HG03139 (cell line): ENCODE data around the gene DYNAP.

Source experiments
- ATAC-seq: cut with Tn5 transposase; IDR thresholded peaks from one replicate; pipeline ENCODE4 v1.9.1; 2021; ENCODE audit not compliant: unreplicated experiment

The DYNAP gene

GRCh38 chr18:54630963-54631362 is 39.9 kb downstream of the DYNAP start:
- ATAC-seq = no peak

GRCh38 chr18:54636217-54636616 is 45.2 kb downstream of the DYNAP start:
- no peak for ATAC-seq

GRCh38 chr18:54641734-54642133 is 50.7 kb downstream of the DYNAP start:
- ATAC-seq = no peak

- no peak for ATAC-seq
Measured at GRCh38 chr18:54647176-54647575, 56.1 kb downstream of the DYNAP start.
